ENCODE results near the gene ADAT3. TPM values are rescaled to one million over a fixed set of nuclear protein-coding genes. Genes with fewer than 3 reads are reported as not detected.

Gene ADAT3
- total RNA-seq, 1 experiment from 2014 or later: 2.3 TPM

GRCh38 chr19:1956868-1957492 is 51.8 kb downstream of the ADAT3 start:
- DNase-seq (ENCODE audit: low spot score): no peak

- DNase-seq (ENCODE audit: low spot score): no peak
Observed at GRCh38 chr19:1957562-1958248, 52.5 kb downstream of the ADAT3 start.

- no peak for DNase-seq (ENCODE audit: low spot score)
Observed at GRCh38 chr19:1959928-1960589, 54.9 kb downstream of the ADAT3 start.

DNA sequence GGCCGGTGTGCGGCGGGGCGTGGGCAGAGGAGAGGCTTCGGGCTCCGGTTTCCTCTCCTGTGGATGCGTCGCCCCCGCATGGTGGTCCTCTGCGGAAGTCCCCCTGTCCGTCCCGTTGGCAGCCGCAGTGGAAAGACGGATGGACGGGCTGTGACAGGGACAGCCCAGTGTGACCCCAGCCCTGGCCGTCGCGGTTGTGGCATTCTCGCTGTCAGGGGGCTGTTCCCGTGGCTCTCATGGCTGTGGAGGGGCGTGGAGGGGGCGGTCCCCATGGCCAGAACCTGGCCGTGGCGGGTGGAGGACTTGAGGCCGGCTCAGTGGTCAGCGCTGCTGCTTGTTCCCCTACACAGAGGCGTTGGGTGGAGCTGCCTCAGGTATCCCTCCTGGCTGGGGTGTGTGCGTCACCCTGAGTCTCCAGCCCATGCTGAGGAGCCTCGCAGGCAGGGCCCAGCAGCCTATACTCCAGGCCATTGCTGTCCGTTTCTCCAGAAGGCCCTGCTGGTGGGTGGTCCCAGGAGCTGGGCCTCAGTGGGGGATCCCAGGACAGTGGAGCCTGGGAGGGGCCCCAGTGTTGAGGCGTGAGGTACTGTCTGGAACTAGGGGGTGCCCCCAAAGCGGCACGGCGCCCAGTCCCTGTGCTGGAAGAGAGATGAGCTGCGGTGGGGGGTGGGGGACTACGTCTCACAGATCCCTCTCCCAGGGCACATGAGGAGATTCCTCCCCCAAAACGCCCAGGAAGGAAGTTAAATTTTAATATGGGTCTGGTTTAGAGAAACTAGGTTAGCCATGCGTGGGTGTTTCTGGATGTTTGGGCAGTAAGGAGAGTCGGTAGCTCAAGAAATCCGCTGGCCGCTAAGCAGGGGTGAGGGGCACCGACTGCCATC is 56.0 kb downstream of the ADAT3 start:
- no peak for DNase-seq (ENCODE audit: low spot score)

DNA sequence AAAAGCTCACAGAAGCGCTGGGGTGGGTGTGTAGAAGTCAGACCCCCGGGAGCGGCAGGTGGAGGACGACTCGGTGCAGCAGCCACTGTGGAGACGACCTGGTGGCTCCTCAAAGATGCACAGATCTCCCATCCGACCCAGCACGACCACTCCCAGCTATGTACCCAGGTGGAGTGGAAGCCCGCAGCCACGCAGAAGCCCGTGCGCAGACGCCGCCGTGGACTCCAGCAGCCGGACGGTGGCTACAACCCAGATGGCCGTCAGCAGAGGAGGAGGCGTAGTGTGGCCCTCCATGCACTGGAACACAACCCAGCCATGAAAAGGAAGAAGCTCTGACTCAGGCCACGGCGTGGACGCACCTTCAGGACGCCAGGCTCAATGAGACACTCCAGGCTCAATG is 57.5 kb downstream of the ADAT3 start:
- no peak for DNase-seq (ENCODE audit: low spot score)

Other genes starting within 250 kb of the ADAT3 start
- gene ONECUT3, start 151.9 kb upstream of the ADAT3 start, total RNA-seq (2014; rRNA removed; shearing (Covaris generic)): not detected in 2 replicates
- 8.6 and 12.4 TPM in 2 replicates for gene ATP8B3, start 93.1 kb upstream of the ADAT3 start, total RNA-seq (2014; rRNA removed; shearing (Covaris generic))
- 8.0 and 30.4 TPM in 2 replicates for gene REXO1, start 56.9 kb upstream of the ADAT3 start, total RNA-seq (2014; rRNA removed; shearing (Covaris generic))
- gene KLF16, start 41.8 kb upstream of the ADAT3 start, total RNA-seq (2014; rRNA removed; shearing (Covaris generic)): 8.2 and 11.5 TPM in 2 replicates
- 72.6 and 120 TPM in 2 replicates for gene ABHD17A, start 19.9 kb upstream of the ADAT3 start, total RNA-seq (2014; rRNA removed; shearing (Covaris generic))
- 71.1 and 134 TPM in 2 replicates for gene SCAMP4, start within 50 bp of the ADAT3 start, total RNA-seq (2014; rRNA removed; shearing (Covaris generic))
- gene CSNK1G2, start 35.8 kb downstream of the ADAT3 start, total RNA-seq (2014; rRNA removed; shearing (Covaris generic)): 83.5 and 88.1 TPM in 2 replicates
- gene BTBD2, start 110.3 kb downstream of the ADAT3 start, total RNA-seq (2014; rRNA removed; shearing (Covaris generic)): 54.7 and 60.4 TPM in 2 replicates
- 40.4 and 53.8 TPM in 2 replicates for gene MKNK2, start 145.8 kb downstream of the ADAT3 start, total RNA-seq (2014; rRNA removed; shearing (Covaris generic))
- 17.4 and 21.5 TPM in 2 replicates for gene MOB3A, start 190.9 kb downstream of the ADAT3 start, total RNA-seq (2014; rRNA removed; shearing (Covaris generic))
- gene IZUMO4, start 191.5 kb downstream of the ADAT3 start, total RNA-seq (2014; rRNA removed; shearing (Covaris generic)): 2.7 and 2.8 TPM in 2 replicates
- 167 and 176 TPM in 2 replicates for gene AP3D1, start 246.2 kb downstream of the ADAT3 start, total RNA-seq (2014; rRNA removed; shearing (Covaris generic))

Measured in A172 (cell line).